Vagina (tissue), 2 donors: ENCODE measurements around the gene FAM9C.

Experiments used
- CTCF ChIP-seq, 3 experiments: fragments of 450-650 bp in 2 of 3; fragments of 200-600 bp in 1 of 3; sonication (generic) in 1 of 3; IDR thresholded peaks; one replicate each; pipeline ENCODE4 v1.5.1; 2017 to 2019; ENCODE audit warnings: antibody characterized with exemption in 3 of 3, mild to moderate bottlenecking in 2 of 3, moderate library complexity in 2 of 3
- POLR2A ChIP-seq, 2 donors: fragments of 450-650 bp; IDR thresholded peaks; one replicate each; pipeline ENCODE4 v1.6.1; 2017; ENCODE audit warnings: antibody characterized with exemption in 2 of 2, mild to moderate bottlenecking in 2 of 2, moderate library complexity in 2 of 2
- POLR2AphosphoS5 ChIP-seq, 2 donors: sonication (generic); formaldehyde crosslinking; IDR thresholded peaks; one replicate each; pipeline ENCODE4 v1.9.0; 2017; ENCODE audit warnings: antibody characterized with exemption in 2 of 2, mild to moderate bottlenecking in 2 of 2, low read depth in 1 of 2; ENCODE audit not compliant: insufficient read depth in 1 of 2

GRCh38 chrX:13033193-13033592 lies 11.2 kb downstream of the FAM9C start:
- no peak for TF ChIP-seq CTCF (IDR thresholded peaks at IDR 0.05)
- no peak for TF ChIP-seq POLR2A (IDR thresholded peaks at IDR 0.05)
- TF ChIP-seq POLR2AphosphoS5 (IDR thresholded peaks at IDR 0.05; ENCODE audit: insufficient read depth in 1 of 2, low read depth in 1 of 2): no peak
